NCI-H1694 treated with DMSO at 0.1 percent for 48 hours (cell line): ENCODE measurements around the gene ATP2B3.
A peak's percentile ranks its signal among the peaks of the same experiment; 100 is the strongest.

ENCODE experiments used
- DNase-seq: peaks from one replicate; lab custom pipeline; 2025; lab: John Stamatoyannopoulos, UW

Gene ATP2B3

DNA sequence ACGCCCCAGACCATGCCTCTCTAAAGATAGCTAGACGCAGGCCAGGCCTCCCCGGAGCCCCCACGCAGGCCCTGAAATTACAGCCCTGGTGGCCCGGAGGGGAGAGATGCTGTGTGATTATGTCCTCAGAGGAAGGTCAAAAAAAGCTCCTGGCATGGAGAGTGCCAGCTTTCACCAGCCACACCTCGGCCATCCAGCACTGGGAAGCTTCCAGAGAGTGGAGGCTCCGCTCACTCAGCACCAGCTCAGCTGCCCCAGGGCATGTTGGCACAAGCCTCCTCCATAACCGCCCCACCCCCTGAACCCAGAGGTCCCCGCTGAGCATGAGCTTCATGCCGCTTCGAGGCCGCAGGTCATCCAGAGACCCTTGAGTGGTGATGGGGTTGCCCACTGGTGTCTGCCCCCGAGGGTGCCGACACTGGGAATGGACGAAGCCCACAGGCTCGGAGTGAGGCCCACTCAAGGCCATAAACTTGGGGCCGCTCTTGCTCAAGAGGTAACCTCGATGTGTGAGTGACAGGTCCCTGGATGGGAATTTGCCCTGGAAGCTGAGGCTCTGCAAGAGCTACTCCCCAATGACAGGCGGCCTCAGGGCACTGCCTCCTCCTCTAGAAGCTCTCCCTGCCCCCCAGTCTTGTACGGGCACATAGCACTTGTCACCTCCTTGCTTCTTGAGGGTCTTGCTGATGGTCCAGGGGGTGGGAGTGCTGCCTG lies 27.1 kb upstream of the ATP2B3 start:
- no peak for DNase-seq

- no peak for DNase-seq
These were observed 26.0 kb upstream of the ATP2B3 start for GRCh38 chrX:153491351-153491914.

DNA sequence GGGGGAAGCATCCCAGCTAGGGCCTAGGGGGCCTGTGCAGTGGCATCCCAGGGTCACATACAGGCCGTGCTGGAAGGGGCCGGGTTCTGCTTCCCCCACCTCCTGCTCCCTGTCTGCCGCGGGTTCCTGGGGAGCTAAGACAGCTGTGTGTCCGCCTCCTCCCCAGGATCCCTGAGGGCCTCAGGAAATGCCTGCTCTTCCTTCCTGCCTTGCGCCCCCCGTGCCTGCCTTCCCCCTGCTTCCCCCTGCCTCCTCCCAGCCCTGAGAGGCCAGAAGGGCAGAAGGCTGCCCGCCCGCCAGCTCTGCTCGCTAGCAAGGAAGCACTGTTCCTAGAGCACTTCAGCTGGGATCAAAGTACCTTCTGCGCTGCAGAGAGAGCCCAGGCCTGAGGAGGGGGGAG lies 25.5 kb upstream of the ATP2B3 start:
- no peak for DNase-seq

GRCh38 chrX:153492543-153492942 lies 24.9 kb upstream of the ATP2B3 start:
- DNase-seq: no peak

GRCh38 chrX:153493085-153493484 lies 24.4 kb upstream of the ATP2B3 start:
- no peak for DNase-seq

DNA sequence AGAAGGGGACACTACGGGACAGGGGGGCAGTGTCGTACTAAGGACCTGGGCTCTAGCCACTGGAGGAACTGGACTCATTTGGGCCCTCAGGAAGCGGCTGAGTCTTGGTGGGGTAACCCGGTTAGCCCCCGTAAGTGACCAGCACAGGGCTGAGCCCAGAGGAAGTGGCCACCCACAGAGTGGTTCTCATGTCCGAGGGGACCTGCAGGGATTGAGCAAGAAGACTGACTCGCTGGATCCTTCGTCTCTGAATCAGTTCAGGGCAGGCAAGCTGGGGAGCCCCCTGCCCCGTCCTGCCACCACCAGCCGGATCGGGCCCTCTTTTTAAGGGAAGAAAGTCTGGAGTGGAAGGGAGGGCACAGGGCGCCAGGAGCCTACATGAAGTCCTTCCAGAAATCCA lies 23.4 kb upstream of the ATP2B3 start:
- DNase-seq: no peak

- DNase-seq: peak; percentile 56
These were observed 22.7 kb upstream of the ATP2B3 start, which contains the start of gene BGN for GRCh38 chrX:153494541-153495361. BGN (plus strand) TSS chrX:153494980; CDS start chrX:153504632, 9,652 bp downstream.

DNA sequence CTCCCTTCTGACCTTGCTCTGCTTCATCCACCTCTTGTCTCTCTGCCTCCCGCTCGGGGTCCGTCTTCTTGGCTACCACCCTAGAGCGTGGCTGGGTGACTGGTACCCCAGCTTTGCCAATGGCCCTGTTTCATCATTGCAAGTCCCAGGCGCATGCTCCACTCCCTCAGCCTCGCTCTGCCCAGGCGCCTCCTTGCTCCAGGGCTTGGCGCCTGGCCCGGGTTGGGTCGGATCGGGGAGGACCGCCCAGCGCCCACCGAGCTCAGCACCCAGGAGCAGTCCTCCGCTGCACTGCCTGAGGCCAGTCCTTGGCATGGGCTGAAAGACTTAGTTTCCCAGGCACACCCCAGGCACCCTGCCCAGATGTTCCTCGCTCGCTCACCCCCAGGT lies 22.1 kb upstream of the ATP2B3 start:
- peak; percentile 54 for DNase-seq

DNA sequence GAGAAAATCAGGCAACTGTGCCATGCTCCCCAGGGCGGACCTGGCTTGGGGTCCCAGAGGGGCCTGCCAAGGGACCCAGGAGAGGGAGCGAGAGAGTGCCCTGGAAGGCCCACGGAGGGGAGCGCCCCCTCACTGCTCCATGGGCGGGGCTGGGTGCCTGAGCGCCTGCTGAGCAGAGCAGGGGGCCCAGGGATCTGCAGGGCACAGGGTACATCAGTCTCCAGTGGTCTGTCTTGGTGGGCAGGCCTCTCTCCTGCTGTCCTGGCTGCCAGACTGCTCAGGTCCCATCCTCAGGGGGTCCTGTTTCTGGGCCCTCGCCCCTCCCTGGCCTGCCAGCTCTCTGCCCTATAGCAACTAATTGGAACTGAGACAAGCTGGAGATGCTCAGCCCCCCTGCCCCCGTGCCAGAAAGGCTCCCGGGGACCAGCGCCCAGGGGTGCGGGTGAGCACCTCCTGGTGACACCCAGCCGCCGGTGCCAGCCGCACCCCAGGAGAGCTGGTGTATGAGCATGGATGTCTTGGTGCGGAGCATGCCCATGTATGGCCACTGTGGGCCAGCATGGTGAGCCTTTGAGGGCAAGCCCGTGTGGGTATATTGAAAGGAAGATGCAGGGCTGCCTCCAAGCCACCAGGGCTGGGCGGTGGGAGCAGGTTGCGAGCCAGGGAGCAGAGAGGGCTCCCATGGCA lies 21.4 kb upstream of the ATP2B3 start:
- no peak for DNase-seq

GRCh38 chrX:153496590-153496959 lies 20.9 kb upstream of the ATP2B3 start:
- DNase-seq: no peak

DNA sequence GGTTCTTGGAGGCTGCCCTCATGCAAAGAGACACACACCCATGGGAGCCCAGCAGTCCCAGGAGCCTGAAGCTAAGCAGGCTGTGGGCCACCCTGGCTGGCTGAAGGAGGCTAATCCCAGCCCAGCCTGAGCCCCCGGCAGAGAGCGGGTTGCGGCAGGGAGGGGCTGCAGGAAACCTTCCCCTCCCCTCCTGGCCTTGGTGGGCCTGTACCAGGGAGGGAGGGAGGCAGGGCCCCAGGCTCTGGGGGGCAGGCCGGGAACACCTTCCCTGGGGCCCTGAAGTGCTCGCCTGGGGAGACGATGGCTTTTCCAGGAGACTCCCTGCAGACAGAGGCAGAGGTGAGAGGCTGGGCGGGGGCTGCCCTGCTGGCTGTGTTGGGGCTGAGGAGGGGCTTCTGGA lies 19.0 kb upstream of the ATP2B3 start:
- no peak for DNase-seq

GRCh38 chrX:153499341-153499740 lies 18.1 kb upstream of the ATP2B3 start:
- DNase-seq: no peak

DNA sequence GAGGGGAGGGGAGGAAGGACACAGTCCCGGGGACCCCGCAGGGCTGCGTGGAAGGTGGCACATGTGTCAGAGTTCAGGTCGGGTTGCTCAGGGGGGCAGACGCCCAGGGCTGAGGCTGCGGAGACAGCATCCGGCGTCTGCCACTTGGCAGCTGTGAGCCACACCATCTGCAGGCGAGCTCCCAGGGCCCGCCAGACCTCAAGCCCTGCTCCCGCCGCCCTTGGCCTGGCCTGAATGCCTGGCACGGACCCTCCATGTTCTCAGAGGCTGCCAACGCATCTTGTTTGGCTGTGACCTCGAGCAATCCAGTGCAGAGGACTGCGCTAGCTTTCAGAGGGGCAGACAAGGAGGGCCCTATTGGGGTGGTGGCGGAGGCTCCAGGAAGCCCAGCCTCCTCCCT lies 17.6 kb upstream of the ATP2B3 start:
- no peak for DNase-seq

- no peak for DNase-seq
These were observed 16.7 kb upstream of the ATP2B3 start for GRCh38 chrX:153500676-153501280.

GRCh38 chrX:153501530-153501929 lies 15.9 kb upstream of the ATP2B3 start:
- DNase-seq: no peak

GRCh38 chrX:153502131-153502530 lies 15.3 kb upstream of the ATP2B3 start:
- no peak for DNase-seq

GRCh38 chrX:153502796-153503195 lies 14.6 kb upstream of the ATP2B3 start:
- no peak for DNase-seq

GRCh38 chrX:153504445-153505016 lies 12.9 kb upstream of the ATP2B3 start:
- no peak for DNase-seq

GRCh38 chrX:153505361-153505760 lies 12.1 kb upstream of the ATP2B3 start:
- DNase-seq: no peak

GRCh38 chrX:153507484-153508178 lies 9.8 kb upstream of the ATP2B3 start:
- peak; percentile 56 for DNase-seq

GRCh38 chrX:153509592-153509991 lies 7.8 kb upstream of the ATP2B3 start:
- no peak for DNase-seq
